Thymus (tissue), 14 donors: ENCODE results near the gene MASTL. TPM values are rescaled to one million over a fixed set of nuclear protein-coding genes. Genes with fewer than 3 reads are reported as not detected.

Source experiments
- DNase-seq, 9 donors: peaks; one replicate each; pipeline ENCODE4 v3.0.0-alpha.2; 2013; ENCODE audit warnings: low spot score in 9 of 9, low read depth in 6 of 9, missing footprints in 1 of 9
- H3K27ac ChIP-seq, 2 donors: one replicate each; pipeline ENCODE4 v1.5.1; 2013; ENCODE audit warnings: control low read depth in 1 of 2, low read depth in 1 of 2, low read length in 1 of 2, mild to moderate bottlenecking in 1 of 2, moderate library complexity in 1 of 2
- H3K27me3 ChIP-seq, 2 donors: one replicate each; pipeline ENCODE4 v1.5.1; 2013; ENCODE audit warnings: low read length in 1 of 2; ENCODE audit not compliant: control insufficient read depth in 2 of 2, insufficient read depth in 1 of 2
- H3K36me3 ChIP-seq, 2 donors: one replicate each; pipeline ENCODE4 v1.5.1; 2013; ENCODE audit warnings: low read length in 1 of 2, mild to moderate bottlenecking in 1 of 2, moderate library complexity in 1 of 2; ENCODE audit not compliant: control insufficient read depth in 2 of 2, insufficient read depth in 2 of 2
- H3K4me1 ChIP-seq, 2 donors: one replicate each; pipeline ENCODE4 v1.5.1; 2013; ENCODE audit warnings: low read length in 2 of 2; ENCODE audit not compliant: control insufficient read depth in 2 of 2, insufficient read depth in 2 of 2
- H3K4me3 ChIP-seq, 2 donors: one replicate each; pipeline ENCODE4 v1.5.1; 2013; ENCODE audit warnings: low read length in 2 of 2, control low read depth in 1 of 2, mild to moderate bottlenecking in 1 of 2
- H3K9me3 ChIP-seq, 2 donors: one replicate each; pipeline ENCODE4 v1.5.1; 2013; ENCODE audit warnings: low read length in 1 of 2, mild to moderate bottlenecking in 1 of 2; ENCODE audit not compliant: control insufficient read depth in 2 of 2, insufficient read depth in 1 of 2
- WGBS: extraction: QIAGEN DNeasy Blood & Tissue Kit; methylation state at CpG from one replicate; pipeline ENCODE4 v1.1.7; 2013; 5-methylcytosine and 5-hydroxymethylcytosine counted together
- long read RNA-seq, 10 donors: transcript quantifications; one replicate each; lab custom pipeline, GENCODE V29; 2026
- polyA plus RNA-seq: library from polyadenylated mRNA; stranded (reverse); fragments of 200-250 nt; gene quantifications from one replicate; pipeline ENCODE4 v1.2.3, GENCODE V29; 2013
- total RNA-seq: library from RNA; stranded (reverse); fragments of 120-200 nt; gene quantifications from one replicate; pipeline ENCODE4 v1.2.4, GENCODE V29; 2013
- donor health status: healthy.

MASTL gene
- total RNA-seq, result 19.3 TPM
- 10.2 TPM for polyA plus RNA-seq
- long read RNA-seq, donor 1, partial matches to known transcripts, result 0 of 1 reads
- long read RNA-seq, donor 1, other reads (novel, unspliced or antisense), result 0 of 1 reads
- long read RNA-seq, donor 2, result 0 reads
- long read RNA-seq, donor 3, partial matches to known transcripts, result 0 of 1 reads
- long read RNA-seq, donor 3, other reads (novel, unspliced or antisense), result 0 of 1 reads
- long read RNA-seq, donor 4, result 0 reads
- long read RNA-seq, donor 5, partial matches to known transcripts, result 56 of 94 reads
- long read RNA-seq, donor 5, other reads (novel, unspliced or antisense), result 36 of 94 reads
- long read RNA-seq, donor 6, partial matches to known transcripts, result 5 of 7 reads
- long read RNA-seq, donor 6, other reads (novel, unspliced or antisense), result 0 of 7 reads
- long read RNA-seq, donor 7, partial matches to known transcripts, result 0 of 2 reads
- long read RNA-seq, donor 7, other reads (novel, unspliced or antisense), result 0 of 2 reads
- long read RNA-seq, donor 8, result 0 reads
- long read RNA-seq, donor 9, partial matches to known transcripts, result 93 of 95 reads
- long read RNA-seq, donor 9, other reads (novel, unspliced or antisense), result 0 of 95 reads
- long read RNA-seq, donor 10, partial matches to known transcripts, result 0 of 1 reads
- long read RNA-seq, donor 10, other reads (novel, unspliced or antisense), result 0 of 1 reads

DNA sequence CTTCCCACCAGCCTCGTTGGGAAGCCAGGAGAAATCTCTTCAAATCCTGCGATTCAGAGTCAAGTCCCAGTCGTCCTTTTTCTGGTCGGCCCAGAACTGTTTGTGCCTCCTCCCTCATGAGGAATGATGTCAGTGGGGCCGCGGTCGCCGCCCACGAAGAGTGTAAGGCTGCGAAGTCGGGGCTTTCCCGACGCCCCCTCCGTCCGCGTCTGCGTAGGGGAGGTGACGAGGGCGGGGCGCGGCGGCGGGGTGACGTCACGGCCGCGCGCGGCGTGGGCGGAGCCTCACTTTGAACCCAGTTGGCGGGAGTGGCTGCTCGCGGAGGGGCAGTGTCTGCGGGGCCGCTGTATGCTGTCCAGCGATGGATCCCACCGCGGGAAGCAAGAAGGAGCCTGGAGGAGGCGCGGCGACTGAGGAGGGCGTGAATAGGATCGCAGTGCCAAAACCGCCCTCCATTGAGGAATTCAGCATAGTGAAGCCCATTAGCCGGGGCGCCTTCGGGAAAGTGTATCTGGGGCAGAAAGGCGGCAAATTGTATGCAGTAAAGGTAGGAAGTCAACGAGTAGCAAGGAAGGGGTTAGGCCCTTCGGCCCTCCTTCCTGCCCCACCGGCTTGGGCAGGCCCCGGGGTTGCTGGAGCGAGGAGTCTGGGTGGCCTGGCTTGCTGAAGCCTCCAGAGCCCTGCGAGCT lies at the start of gene MASTL:
MASTL (plus strand) TSS at position 287 of the 689 bp plus-strand sequence; CDS start at position 362, 75 bp downstream.
- Histone ChIP-seq H3K27ac (peak within 1 kb of the TSS; percentile 99 to 100), H3K36me3 (peaks cover 5 to 17% of the 10 kb centered on the region in 2 donors), H3K4me3 (peak within 1 kb of the TSS; percentile 84 to 95), H3K4me1 (peaks cover 7 to 8% of the 10 kb centered on the region in 2 donors), H3K9me3 (no peaks in the 10 kb centered on the region), H3K27me3 (no peaks in the 10 kb centered on the region)
- under 1% methylated on average over 55 of the region's 55 CpGs for WGBS
- peak; percentile 81 to 96 (median 88) for DNase-seq

DNA sequence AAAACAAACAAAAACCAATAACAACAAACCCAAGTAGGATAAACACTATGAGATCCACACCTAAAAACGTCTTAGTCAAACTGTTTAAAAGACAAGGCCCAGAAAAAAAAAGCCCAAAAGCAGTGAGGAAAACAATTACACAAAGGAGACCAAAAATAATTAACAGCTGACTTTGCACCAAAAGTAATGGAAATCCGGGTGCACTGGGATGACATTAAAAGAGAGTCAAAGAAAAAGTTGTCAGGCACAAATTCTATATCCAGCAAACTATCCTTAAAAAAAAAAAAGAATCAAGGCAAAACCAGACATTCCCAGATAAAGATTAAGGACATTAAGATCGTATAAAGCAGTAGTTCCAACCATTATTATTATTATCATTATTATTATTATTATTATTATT lies 47.0 kb upstream of the MASTL start:
- Histone ChIP-seq H3K9me3 (no peaks in the 10 kb centered on the region), H3K36me3 (peaks cover 22 to 35% of the 10 kb centered on the region in 2 donors), H3K27ac (no peak overlapping the region), H3K4me1 (no peaks in the 10 kb centered on the region), H3K27me3 (no peaks in the 10 kb centered on the region), H3K4me3 (no peak overlapping the region)
- WGBS, result over 99% methylated on average over 3 of the region's 3 CpGs
- DNase-seq, result no peak

DNA sequence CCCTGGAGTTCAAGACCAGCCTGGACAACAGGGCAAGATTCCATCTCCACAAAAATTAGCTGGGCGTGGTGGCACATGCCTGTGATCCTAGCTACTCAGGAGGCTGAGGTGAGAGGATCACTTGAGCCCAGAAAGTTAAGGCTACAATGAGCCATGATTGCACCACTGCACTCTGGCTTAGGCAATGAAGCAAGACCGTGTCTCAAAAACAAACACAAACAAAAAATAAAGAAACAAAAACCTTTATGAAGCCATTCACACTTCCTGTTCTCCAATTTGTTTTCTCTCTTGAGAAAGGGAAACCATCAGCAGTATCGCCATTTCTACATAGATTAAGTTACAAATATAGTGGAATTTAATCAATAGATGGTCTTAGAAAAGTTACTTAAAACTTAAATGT lies 20.8 kb upstream of the MASTL start:
- H3K36me3 ChIP-seq, result peaks cover 33 to 79% of the 10 kb centered on the region in 2 donors

DNA sequence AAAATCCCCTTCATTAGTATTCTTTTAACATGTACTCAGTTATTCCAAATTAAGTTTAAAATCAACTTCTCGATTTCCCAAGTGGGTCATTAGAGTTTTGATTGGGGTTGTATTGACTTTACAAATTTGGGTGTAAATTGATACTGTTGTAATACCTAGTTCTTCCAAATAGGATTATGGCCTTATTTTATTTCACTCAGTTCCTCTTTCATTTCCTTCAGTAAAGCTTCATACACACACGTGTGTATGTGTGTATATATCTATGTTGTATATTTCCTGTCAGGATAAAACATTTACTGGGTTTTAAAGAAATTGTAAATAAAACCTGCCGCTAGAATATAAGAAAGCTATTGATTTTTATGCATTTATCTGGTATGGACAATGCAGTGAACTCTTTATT lies 16.9 kb upstream of the MASTL start:
- H3K9me3 ChIP-seq, result no peaks in the 10 kb centered on the region
- H3K27ac ChIP-seq, result no peak overlapping the region
- H3K4me1 ChIP-seq, result no peaks in the 10 kb centered on the region
- no peak for DNase-seq
- 93% methylated on average over 3 of the region's 3 CpGs for WGBS
- H3K27me3 ChIP-seq, result no peaks in the 10 kb centered on the region
- H3K36me3 ChIP-seq, result peaks cover 28 to 66% of the 10 kb centered on the region in 2 donors
- no peak overlapping the region for H3K4me3 ChIP-seq

More for the DNA sequence above, 20.8 kb upstream of the MASTL start:
- Histone ChIP-seq H3K4me1 (no peaks in the 10 kb centered on the region), H3K4me3 (no peak overlapping the region), H3K27ac (peak overlapping the region in 1 of 2 donors; percentile 20), H3K9me3 (no peaks in the 10 kb centered on the region), H3K27me3 (no peaks in the 10 kb centered on the region)
- DNase-seq, result no peak
- WGBS, result 99% methylated on average over 3 of the region's 3 CpGs

DNA sequence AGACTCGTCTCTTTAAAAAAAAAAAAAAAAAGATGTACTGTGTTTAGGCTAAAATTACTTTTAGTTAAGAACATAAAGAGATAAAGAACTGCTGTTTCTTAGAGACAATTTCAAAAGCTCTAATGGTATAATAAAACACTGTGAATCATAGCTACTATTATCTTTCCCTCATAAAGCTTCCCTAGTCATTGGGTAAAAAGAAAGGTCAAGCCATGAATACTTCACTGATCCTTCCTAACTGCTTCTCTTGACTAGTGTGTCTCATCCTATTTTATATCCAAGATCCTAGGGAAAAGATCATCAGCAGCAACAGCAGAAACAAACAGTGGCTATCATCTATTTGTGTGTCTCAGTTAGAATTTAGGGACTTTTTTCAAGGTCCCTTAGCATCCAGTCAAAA lies 11.5 kb upstream of the MASTL start:
- H3K4me3 ChIP-seq, result no peak overlapping the region
- H3K9me3 ChIP-seq, result no peaks in the 10 kb centered on the region
- peaks cover 48 to 67% of the 10 kb centered on the region in 2 donors for H3K36me3 ChIP-seq
- 100% methylated on average over 1 of the region's 1 CpG for WGBS
- H3K27ac ChIP-seq, result no peak overlapping the region
- no peaks in the 10 kb centered on the region for H3K27me3 ChIP-seq
- no peaks in the 10 kb centered on the region for H3K4me1 ChIP-seq
- no peak for DNase-seq

DNA sequence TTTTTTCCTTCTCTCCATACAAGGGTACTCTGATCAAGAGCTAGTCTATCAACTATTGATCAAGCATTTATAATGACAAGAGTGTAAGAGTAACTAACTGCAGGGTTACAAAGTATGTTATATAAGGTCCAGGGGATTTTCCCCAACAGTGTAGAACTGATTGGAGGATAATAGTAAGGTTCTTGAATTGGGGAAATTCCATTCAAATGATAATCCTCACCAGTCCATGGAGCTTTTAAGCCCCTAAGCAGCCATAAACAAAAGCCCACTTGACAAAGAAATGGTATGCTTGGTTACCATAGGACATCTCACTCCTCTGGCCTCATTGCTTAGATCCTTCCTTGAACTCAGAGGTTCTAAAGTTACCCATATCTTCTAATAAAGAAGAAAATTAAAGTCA lies 9.2 kb upstream of the MASTL start:
- no peak overlapping the region for H3K27ac ChIP-seq
- no peaks in the 10 kb centered on the region for H3K9me3 ChIP-seq
- H3K27me3 ChIP-seq, result no peaks in the 10 kb centered on the region
- no peak overlapping the region for H3K4me3 ChIP-seq
- no peak for DNase-seq
- no peaks in the 10 kb centered on the region for H3K4me1 ChIP-seq
- peaks cover 42 to 58% of the 10 kb centered on the region in 2 donors for H3K36me3 ChIP-seq

DNA sequence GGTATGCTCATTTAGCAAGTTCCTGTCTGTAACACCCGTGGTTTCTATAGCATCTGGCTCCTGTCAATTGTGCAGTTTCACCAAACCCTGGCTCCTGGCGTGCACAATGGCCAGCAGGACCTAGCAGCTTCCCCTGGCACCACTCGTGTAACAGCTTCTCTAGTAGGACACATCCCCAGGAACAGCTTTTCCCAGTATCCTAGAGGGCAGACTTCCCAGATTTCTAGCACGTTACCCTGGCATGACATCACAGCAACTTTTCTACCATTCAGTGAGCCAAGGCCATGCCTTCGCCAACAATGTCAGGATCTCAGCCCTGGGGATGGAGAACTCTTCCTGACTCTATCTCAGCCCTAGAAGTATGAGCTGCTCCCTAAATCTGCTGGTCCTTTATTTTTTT lies 7.5 kb upstream of the MASTL start:
- WGBS, result 92% methylated on average over 5 of the region's 5 CpGs
- Histone ChIP-seq H3K4me3 (no peak overlapping the region), H3K27ac (no peak overlapping the region), H3K36me3 (peaks cover 35 to 48% of the 10 kb centered on the region in 2 donors), H3K27me3 (no peaks in the 10 kb centered on the region), H3K9me3 (no peaks in the 10 kb centered on the region), H3K4me1 (peaks cover 0 to 3% of the 10 kb centered on the region in 2 donors)
- no peak for DNase-seq

DNA sequence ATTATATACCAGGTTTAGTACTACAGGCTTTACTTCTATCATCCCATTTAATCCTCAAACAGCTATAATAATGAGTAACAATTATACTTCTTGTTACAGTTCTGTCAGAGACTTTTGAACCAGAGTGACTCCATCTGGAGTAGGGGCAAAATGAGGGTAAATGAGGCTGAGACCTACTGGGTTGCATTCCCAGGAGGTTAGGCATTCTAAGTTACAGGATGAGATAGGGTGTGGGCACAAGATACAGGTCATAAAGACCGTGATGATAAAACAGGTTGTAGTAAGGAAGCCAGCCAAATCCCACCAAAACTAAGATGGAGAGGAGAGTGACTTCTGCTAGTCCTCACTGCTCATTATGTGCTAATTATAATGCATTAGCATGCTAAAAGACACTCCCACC lies 4.9 kb upstream of the MASTL start:
- H3K4me3 ChIP-seq, result no peak overlapping the region

DNA sequence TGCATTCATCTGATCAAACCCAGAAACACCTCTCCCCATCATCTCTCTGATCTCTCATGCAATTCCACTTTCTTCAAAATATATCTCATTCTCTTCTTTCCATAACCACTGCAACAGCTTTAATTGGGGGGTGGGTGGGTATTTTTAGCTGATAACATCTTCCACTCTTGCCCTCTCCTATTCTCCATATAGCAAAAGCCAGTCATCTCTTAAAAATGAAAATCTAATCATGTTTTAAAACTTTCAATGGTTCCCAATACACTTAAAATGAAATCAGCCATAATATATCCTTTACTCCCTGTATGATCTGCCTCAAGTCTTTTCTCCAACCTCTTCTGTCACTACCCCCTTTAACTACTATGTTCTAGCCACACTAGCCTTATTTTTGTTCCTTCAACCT lies 2.5 kb upstream of the MASTL start:
- H3K36me3 ChIP-seq, result peaks cover 11 to 12% of the 10 kb centered on the region in 2 donors
- H3K9me3 ChIP-seq, result no peaks in the 10 kb centered on the region
- no peak overlapping the region for H3K27ac ChIP-seq
- H3K4me3 ChIP-seq, result peak overlapping the region; percentile 11 to 95
- H3K4me1 ChIP-seq, result peaks cover 7 to 8% of the 10 kb centered on the region in 2 donors
- no peak for DNase-seq
- H3K27me3 ChIP-seq, result no peaks in the 10 kb centered on the region

More for the DNA sequence above, 4.9 kb upstream of the MASTL start:
- WGBS, result 100% methylated on average over 1 of the region's 1 CpG
- H3K27ac ChIP-seq, result no peak overlapping the region
- H3K27me3 ChIP-seq, result no peaks in the 10 kb centered on the region
- peaks cover 5 to 8% of the 10 kb centered on the region in 2 donors for H3K4me1 ChIP-seq
- peaks cover 26 to 29% of the 10 kb centered on the region in 2 donors for H3K36me3 ChIP-seq
- no peaks in the 10 kb centered on the region for H3K9me3 ChIP-seq
- DNase-seq, result no peak
